Astrocyte (in vitro differentiated cells and primary cell): Measurements from ENCODE around the gene CCNB3. TPM values are rescaled to one million over a fixed set of nuclear protein-coding genes. Genes with fewer than 3 reads are reported as not detected.
A peak's percentile ranks its signal among the peaks of the same experiment; 100 is the strongest.

Experiments
- DNase-seq: peaks from one replicate; pipeline ENCODE4 v3.0.0-alpha.2; 2010; ENCODE audit warnings: low read depth
- FAIRE-seq: peaks from 2 replicates; lab custom pipeline; 2011; peaks lifted over from hg19 to GRCh38; lab: Jason Lieb, UNC
- H2AFZ ChIP-seq: 2 replicates; pipeline ENCODE4 v1.6.0; 2012; ENCODE audit warnings: low read depth, low read length, inconsistent platforms
- H3K27ac ChIP-seq: 2 replicates; pipeline ENCODE4 v1.5.1; 2011; ENCODE audit warnings: low read depth, low read length, inconsistent platforms
- H3K27me3 ChIP-seq: 2 replicates; pipeline ENCODE4 v1.6.0; 2011; ENCODE audit warnings: low read length, inconsistent platforms; ENCODE audit not compliant: insufficient read depth
- H3K36me3 ChIP-seq: 2 replicates; pipeline ENCODE4 v1.5.1; 2011; ENCODE audit warnings: low read length, inconsistent platforms; ENCODE audit not compliant: insufficient read depth
- H3K4me1 ChIP-seq: 2 replicates; pipeline ENCODE4 v1.5.1; 2011; ENCODE audit warnings: low read length, inconsistent platforms; ENCODE audit not compliant: insufficient read depth
- H3K4me2 ChIP-seq: 2 replicates; pipeline ENCODE4 v1.6.0; 2012; ENCODE audit warnings: low read length, inconsistent platforms
- H3K4me3 ChIP-seq: 2 replicates; pipeline ENCODE4 v1.5.1; 2011; ENCODE audit warnings: low read depth, mild to moderate bottlenecking, low read length, inconsistent platforms; ENCODE audit not compliant: insufficient read depth
- H3K79me2 ChIP-seq: 2 replicates; pipeline ENCODE4 v1.6.0; 2012; ENCODE audit warnings: mild to moderate bottlenecking, low read length, inconsistent platforms; ENCODE audit not compliant: insufficient read depth
- H3K9ac ChIP-seq: 2 replicates; pipeline ENCODE4 v1.6.0; 2012; ENCODE audit warnings: mild to moderate bottlenecking, low read length, inconsistent platforms
- H3K9me3 ChIP-seq: 2 replicates; pipeline ENCODE4 v1.5.1; 2012; ENCODE audit warnings: low read depth, mild to moderate bottlenecking, low read length, inconsistent platforms; ENCODE audit not compliant: insufficient read depth
- H4K20me1 ChIP-seq: 2 replicates; pipeline ENCODE4 v1.6.0; 2012; ENCODE audit warnings: low read length, inconsistent platforms; ENCODE audit not compliant: insufficient read depth
- H3K27ac Mint-ChIP-seq: one replicate; pipeline ENCODE4 v1.8.0; 2021; ENCODE audit warnings: mild to moderate bottlenecking, mixed read lengths; ENCODE audit not compliant: unreplicated experiment
- H3K27me3 Mint-ChIP-seq: one replicate; pipeline ENCODE4 v1.8.0; 2021; ENCODE audit warnings: low read depth, mixed read lengths; ENCODE audit not compliant: unreplicated experiment
- H3K36me3 Mint-ChIP-seq: one replicate; pipeline ENCODE4 v1.8.0; 2021; ENCODE audit warnings: low read depth, mixed read lengths; ENCODE audit not compliant: unreplicated experiment
- H3K4me1 Mint-ChIP-seq: one replicate; pipeline ENCODE4 v1.8.0; 2021; ENCODE audit warnings: low read depth, mixed read lengths; ENCODE audit not compliant: unreplicated experiment
- H3K4me3 Mint-ChIP-seq: one replicate; pipeline ENCODE4 v1.8.0; 2021; ENCODE audit warnings: mild to moderate bottlenecking, moderate library complexity, mixed read lengths; ENCODE audit not compliant: unreplicated experiment
- H3K9me3 Mint-ChIP-seq: one replicate; pipeline ENCODE4 v1.8.0; 2021; ENCODE audit warnings: mild to moderate bottlenecking, mixed read lengths; ENCODE audit not compliant: unreplicated experiment
- CTCF ChIP-seq: IDR thresholded peaks from 2 replicates; pipeline ENCODE4 v1.5.1; 2011; ENCODE audit warnings: low read depth, mild to moderate bottlenecking, inconsistent platforms, low read length, moderate library complexity; ENCODE audit not compliant: insufficient read depth
- EZH2 ChIP-seq: IDR thresholded peaks from 2 replicates; pipeline ENCODE4 v1.6.1; 2012; ENCODE audit warnings: mild to moderate bottlenecking, low read length, inconsistent platforms; ENCODE audit not compliant: insufficient read depth
- total RNA-seq: library from RNA; stranded (reverse); gene quantifications from 2 replicates; pipeline ENCODE4 v1.2.1, GENCODE V29; 2021

The CCNB3 gene
- total RNA-seq, 1 donor from 2014 or later: 0.16 TPM

GRCh38 chrX:50168241-50168687, 36.3 kb upstream of the CCNB3 start:
- peaks cover 2% of the 10 kb centered on the region for H3K27me3 Mint-ChIP-seq
- DNase-seq (no peak), FAIRE-seq (peak; percentile 96)
- H3K4me1 Mint-ChIP-seq: no peaks in the 10 kb centered on the region
- H3K36me3 Mint-ChIP-seq: no peaks in the 10 kb centered on the region
- Histone ChIP-seq H3K9ac (no peak overlapping the region), H2AFZ (no peak overlapping the region), H3K27ac (no peak overlapping the region), H3K4me2 (no peak overlapping the region), H3K4me1 (no peaks in the 10 kb centered on the region), H3K27me3 (no peaks in the 10 kb centered on the region), H3K36me3 (no peaks in the 10 kb centered on the region), H3K79me2 (no peaks in the 10 kb centered on the region), H4K20me1 (no peaks in the 10 kb centered on the region), H3K4me3 (no peak overlapping the region), H3K9me3 (no peaks in the 10 kb centered on the region)
- H3K4me3 Mint-ChIP-seq: no peak overlapping the region
- H3K9me3 Mint-ChIP-seq: peaks cover 2% of the 10 kb centered on the region
- TF ChIP-seq EZH2 (no peak), CTCF (no peak)
- H3K27ac Mint-ChIP-seq: no peak overlapping the region

- H3K4me1 ChIP-seq: no peaks in the 10 kb centered on the region
- DNase-seq (no peak), FAIRE-seq (no peak)
- peaks cover 2% of the 10 kb centered on the region for H3K27me3 Mint-ChIP-seq
- H3K36me3 Mint-ChIP-seq: no peaks in the 10 kb centered on the region
- no peak overlapping the region for H3K4me3 ChIP-seq
- no peak for TF ChIP-seq EZH2
- TF ChIP-seq CTCF: no peak
- no peaks in the 10 kb centered on the region for H3K36me3 ChIP-seq
- no peaks in the 10 kb centered on the region for H3K79me2 ChIP-seq
- no peak overlapping the region for H3K27ac ChIP-seq
- no peak overlapping the region for H3K27ac Mint-ChIP-seq
- H3K27me3 ChIP-seq: no peaks in the 10 kb centered on the region
- peaks cover 2% of the 10 kb centered on the region for H3K9me3 Mint-ChIP-seq
- no peaks in the 10 kb centered on the region for H3K9me3 ChIP-seq
- H3K4me1 Mint-ChIP-seq: no peaks in the 10 kb centered on the region
- H3K4me3 Mint-ChIP-seq: no peak overlapping the region
- no peak overlapping the region for H3K9ac ChIP-seq
- H2AFZ ChIP-seq: no peak overlapping the region
- H4K20me1 ChIP-seq: no peaks in the 10 kb centered on the region
- no peak overlapping the region for H3K4me2 ChIP-seq
Observed at GRCh38 chrX:50169717-50170116, 34.8 kb upstream of the CCNB3 start.

GRCh38 chrX:50180073-50180940, 24.3 kb upstream of the CCNB3 start:
- Histone ChIP-seq H3K36me3 (no peaks in the 10 kb centered on the region), H3K27ac (no peak overlapping the region), H3K4me1 (no peaks in the 10 kb centered on the region), H3K9ac (no peak overlapping the region), H2AFZ (no peak overlapping the region), H3K4me2 (no peak overlapping the region), H3K4me3 (no peak overlapping the region), H3K27me3 (no peaks in the 10 kb centered on the region), H3K79me2 (no peaks in the 10 kb centered on the region), H3K9me3 (no peaks in the 10 kb centered on the region), H4K20me1 (no peaks in the 10 kb centered on the region)
- Mint-ChIP-seq H3K4me1 (no peaks in the 10 kb centered on the region), H3K27me3 (no peaks in the 10 kb centered on the region), H3K36me3 (no peaks in the 10 kb centered on the region), H3K9me3 (no peaks in the 10 kb centered on the region), H3K27ac (no peak overlapping the region), H3K4me3 (no peak overlapping the region)
- TF ChIP-seq CTCF (no peak), EZH2 (no peak)
- FAIRE-seq (peak; percentile 74), DNase-seq (no peak)
